NOMO-1 treated with dmso at 0.1 percent for 144 hours (cell line): ENCODE measurements around the gene RAB11FIP3.
A peak's percentile ranks its signal among the peaks of the same experiment; 100 is the strongest.
"Not testable (repeated sequence)": the region's sequence is repeated elsewhere in the genome, so short reads cannot be mapped to it uniquely, and the experiment has no call there.

ENCODE experiments used
- DNase-seq: peaks from one replicate; lab custom pipeline; 2025; ENCODE audit not compliant: unreplicated experiment; lab: John Stamatoyannopoulos, UW

The RAB11FIP3 gene

GRCh38 chr16:491220-491919 is 65.9 kb downstream of the RAB11FIP3 start:
- DNase-seq = no peak

- no peak for DNase-seq
These were observed 66.9 kb downstream of the RAB11FIP3 start for GRCh38 chr16:492211-492875.

GRCh38 chr16:494676-495075 is 69.2 kb downstream of the RAB11FIP3 start:
- DNase-seq = not testable (repeated sequence)

GRCh38 chr16:495127-495748 is 69.8 kb downstream of the RAB11FIP3 start:
- no peak for DNase-seq

DNA sequence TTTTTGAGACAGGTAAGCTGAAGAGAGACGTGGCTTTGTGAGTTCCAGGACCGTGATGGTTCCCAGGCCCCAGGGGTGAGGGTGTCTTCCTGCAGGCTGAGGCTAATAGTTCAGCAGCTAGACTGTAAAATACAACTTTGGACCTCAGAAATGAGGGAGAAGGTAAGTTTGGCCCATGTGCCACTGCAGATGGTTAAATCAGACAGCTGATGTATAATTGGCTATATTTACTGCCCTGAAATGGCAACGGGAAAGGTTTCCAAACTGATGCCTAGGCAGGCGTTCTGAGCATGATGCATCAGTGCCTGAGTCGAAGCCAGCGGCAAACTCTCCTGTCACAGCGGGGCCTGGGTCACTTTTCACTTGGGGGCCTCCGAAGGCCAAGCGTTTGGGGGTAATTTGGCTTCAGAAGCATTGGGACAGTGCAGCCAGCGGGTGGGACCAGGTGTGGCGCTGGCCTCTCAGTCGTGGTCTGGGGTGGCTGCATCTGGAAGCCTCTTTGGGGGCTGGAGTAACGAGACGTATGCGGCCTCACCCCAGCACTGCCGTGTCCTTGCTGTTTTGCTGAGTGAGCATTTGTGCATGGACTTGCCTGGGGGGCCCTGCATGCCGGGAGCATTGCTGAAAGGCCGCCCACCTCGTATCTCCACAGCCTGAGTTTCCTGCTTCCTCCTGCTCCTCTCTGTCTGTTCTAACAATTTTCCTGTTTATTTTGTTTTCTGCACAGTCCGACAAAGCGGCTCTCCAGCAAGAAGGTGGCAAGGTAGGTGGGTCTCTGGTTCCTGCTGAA is 70.8 kb downstream of the RAB11FIP3 start:
- DNase-seq = no peak

DNA sequence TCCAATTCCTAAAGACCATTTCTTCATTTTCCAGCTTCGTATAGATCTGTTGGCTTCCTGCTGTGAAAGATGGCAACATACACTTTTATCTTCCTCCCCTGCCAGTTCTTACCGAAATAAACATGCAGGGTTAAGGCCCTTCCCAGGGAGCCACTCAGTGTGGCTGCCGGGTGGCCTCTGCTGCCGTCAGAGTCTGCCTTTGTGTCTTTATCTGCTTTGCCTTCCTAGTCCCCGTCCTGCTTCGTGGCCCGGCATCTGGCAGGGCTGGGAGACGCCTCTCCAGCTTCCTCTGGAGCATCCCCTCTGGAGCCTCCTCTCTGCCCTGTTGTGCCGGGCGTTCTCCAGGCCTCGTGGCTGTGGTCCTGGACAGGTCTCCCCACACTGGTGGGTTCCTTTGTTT is 71.8 kb downstream of the RAB11FIP3 start:
- DNase-seq = no peak

DNA sequence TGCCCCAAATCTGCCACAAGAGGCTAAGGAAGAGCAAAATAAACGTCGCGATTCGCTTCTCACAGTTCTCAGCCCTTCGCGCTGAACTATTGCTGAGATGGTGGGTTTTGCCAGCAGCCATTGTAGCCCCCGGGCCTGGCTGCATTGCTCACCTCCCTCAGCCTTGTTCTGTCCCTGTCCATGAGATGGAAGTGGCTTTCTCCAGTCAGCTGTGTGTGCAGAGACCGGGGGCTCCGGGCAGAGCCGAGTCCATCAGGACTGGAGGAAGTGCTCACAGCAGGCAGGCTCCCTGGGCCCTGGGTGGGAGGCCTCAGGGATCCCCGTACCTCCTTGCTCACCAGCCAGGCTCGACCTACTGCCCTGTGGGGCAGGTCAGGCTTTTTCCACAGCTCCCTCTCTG is 74.5 kb downstream of the RAB11FIP3 start:
- DNase-seq = no peak

DNA sequence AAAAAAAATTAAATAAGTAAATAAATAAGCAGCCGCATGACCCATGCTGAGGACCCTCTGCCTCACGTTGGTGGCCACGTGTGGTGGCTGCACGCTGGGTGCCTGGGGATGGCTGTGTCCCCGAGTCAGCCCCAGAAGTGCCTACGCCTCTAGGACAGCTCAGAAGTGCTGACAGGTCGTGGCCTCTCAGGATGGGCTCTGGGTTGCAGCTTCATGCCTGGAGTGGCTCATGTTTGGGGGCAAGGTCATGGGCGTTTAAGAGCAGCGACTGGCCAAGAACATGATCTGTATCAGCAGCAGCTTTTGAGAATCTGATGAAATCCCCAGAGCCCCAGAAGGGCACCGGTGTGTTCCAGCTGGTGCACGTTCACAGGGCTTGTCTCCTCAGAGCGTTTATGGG is 75.3 kb downstream of the RAB11FIP3 start:
- no peak for DNase-seq

- DNase-seq = no peak
These were observed 76.9 kb downstream of the RAB11FIP3 start for GRCh38 chr16:502179-502943.

DNA sequence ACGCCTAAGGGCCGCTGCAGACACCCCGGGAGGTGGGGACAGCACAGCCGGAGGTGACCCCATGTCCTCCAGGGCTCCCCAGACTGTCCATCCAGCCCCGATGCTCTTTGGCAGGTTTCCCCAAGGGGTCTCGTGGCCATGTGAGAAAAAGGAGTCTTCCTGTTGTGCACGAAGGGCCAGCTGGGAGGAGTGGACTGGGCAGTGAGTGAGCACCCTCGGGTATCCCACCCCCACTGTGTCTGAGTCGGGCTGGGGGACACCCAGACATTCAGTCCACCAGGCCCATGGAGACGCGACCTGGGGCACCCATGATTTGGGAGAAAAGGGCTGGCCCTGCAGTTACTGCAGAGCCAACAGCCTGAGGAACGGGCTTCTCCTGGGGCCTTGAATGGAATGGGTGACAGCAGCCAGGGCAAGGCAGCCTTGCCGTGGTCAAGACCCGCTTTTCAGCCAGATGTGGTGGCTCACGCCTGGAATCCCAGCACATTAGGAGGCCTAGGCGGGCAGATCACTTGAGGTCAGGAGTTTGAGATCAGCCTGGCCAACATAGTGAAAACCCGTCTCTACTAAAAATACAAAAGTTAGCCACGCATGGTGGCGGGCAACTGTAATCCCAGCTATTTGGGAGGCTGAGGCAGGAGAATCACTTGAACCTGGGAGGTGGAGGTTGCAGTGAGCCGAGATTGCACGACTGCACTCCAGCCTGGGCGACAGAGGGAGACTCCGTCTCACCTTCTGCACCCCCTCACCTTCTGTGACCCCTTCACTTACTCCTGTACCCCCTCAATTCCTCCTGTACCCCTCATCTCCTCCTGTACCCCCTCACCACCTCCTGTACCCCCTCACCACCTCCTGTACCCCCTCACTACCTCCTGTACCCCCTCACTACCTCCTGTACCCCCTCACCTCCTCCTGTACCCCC is 78.0 kb downstream of the RAB11FIP3 start:
- no peak for DNase-seq

- no peak for DNase-seq
These were observed 80.2 kb downstream of the RAB11FIP3 start for GRCh38 chr16:505479-506245.

DNA sequence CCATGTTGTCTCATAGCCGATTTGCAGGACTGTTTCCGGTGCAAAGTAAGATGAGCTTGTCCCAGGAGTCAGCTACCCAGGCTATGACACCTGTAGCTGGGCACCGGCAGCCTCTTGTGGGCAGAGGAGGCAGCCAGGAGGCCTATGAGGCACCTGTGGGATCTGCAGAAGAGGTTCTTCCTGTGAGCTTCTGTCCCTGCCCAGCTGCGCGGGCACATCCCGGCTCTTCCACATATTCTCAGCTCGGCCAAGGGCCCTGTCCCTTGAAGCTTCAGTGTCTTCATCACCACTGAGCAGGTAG is 80.7 kb downstream of the RAB11FIP3 start:
- DNase-seq = no peak

- peak; percentile 21 for DNase-seq
These were observed 82.1 kb downstream of the RAB11FIP3 start for GRCh38 chr16:507527-507926.

DNA sequence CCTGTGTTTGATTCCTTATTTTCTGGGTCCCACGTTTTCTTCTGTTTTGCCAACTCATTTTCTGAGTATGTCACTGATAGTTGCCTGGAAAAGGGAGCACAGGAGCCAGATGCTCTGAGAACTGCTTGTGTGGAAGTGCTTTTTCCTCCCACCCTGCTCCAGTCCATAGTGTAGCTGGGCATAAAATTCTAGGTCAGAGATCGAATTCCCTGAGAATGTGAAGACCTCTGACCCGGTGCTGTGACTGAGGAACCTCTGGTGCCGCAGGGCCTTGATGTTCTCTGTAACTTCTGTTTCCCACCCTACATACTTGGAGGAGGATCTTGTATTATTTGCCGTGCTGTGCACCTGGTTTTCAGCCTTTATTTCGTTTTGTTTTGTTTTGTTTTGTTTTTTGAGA is 82.5 kb downstream of the RAB11FIP3 start:
- no peak for DNase-seq

DNA sequence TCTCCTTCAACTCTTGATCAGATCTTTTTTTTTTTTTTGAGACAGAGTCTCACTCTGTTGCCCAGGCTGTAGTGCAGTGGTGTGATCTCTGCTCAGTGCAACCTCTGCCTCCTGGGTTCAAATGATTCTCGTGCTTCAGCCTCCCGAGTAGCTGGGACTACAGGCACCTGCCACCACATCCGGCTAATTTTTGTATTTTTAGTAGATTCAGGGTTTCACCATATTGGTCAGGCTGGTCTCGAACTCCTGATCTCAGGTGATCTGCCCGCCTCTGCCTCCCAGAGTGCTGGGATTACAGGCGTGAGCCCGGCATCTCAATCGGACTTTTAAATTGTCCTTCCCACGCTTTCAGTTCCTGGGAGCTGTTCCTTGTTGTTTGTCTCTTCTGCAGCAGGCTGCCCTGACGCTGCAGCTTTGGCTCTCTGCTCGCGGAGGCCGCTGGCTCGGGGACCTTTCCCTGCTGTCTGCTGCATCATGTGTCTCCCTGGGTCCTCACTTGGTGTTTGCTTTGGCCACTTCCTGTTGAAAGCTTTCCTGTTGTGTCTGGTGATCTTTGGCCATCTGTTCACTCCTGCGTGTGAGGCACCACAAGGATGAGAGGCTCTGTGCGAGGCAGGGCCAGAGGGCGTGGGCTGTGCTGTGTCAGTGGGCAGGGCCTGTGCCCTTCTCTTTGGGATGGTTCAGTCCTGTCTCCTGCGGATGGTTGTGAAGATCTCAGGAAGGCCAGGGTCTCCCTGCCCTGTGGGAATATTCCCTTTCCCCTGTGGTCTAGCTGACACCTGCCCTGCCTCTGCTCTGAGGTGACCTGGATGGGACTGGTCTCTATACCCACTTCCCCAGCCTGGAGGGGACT is 83.7 kb downstream of the RAB11FIP3 start:
- no peak for DNase-seq

- DNase-seq = no peak
These were observed 84.8 kb downstream of the RAB11FIP3 start for GRCh38 chr16:510066-510825.

- no peak for DNase-seq
These were observed 87.4 kb downstream of the RAB11FIP3 start for GRCh38 chr16:512802-513201.

DNA sequence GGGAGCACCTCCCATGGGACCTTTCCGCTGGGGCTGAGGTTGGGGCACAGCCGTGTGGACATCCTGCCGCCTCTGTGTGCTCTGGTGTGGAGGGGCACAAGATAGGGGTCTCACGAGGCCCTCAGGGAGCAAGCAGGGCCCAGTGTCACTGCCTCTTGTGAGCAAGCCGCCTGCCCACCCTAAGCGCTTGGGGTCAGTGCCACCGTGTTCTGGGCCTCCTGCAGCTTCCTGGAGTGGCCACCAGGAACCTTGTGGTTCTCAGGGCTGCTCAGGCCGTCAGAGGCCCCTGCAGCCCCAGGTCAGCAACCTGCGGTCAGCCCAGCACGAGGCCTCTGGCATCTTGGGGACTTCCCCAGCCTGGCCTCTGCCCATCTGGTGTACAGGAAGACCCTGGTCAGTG is 88.5 kb downstream of the RAB11FIP3 start:
- DNase-seq = no peak
